ENCODE data around the gene TGFB2.

DNA sequence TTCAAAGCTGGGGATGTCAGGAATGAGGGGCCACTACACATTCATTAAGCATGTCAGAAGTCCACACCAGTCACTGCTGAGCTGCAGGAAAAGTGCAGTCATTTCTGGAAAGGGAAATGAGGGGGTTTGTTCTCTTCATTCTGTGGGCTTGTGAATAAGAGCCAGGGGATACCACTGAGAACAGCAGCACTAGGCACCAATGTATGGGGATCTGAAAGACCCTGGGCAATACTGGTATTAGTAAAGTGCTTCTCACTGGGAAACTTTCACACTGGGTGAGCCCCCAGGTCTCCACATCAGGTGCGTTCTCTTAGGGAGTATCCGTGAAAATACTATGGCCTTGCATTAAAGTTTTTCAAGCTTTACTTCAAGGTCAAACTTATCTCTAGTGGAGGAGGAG, 49.9 kb downstream of the TGFB2 start:
- TF ChIP-seq, protein P1, sequence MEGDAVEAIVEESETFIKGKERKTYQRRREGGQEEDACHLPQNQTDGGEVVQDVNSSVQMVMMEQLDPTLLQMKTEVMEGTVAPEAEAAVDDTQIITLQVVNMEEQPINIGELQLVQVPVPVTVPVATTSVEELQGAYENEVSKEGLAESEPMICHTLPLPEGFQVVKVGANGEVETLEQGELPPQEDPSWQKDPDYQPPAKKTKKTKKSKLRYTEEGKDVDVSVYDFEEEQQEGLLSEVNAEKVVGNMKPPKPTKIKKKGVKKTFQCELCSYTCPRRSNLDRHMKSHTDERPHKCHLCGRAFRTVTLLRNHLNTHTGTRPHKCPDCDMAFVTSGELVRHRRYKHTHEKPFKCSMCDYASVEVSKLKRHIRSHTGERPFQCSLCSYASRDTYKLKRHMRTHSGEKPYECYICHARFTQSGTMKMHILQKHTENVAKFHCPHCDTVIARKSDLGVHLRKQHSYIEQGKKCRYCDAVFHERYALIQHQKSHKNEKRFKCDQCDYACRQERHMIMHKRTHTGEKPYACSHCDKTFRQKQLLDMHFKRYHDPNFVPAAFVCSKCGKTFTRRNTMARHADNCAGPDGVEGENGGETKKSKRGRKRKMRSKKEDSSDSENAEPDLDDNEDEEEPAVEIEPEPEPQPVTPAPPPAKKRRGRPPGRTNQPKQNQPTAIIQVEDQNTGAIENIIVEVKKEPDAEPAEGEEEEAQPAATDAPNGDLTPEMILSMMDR (IDR thresholded peaks at IDR 0.05; ENCODE audit: low read depth, low read length) = no peak
- no peak for TF ChIP-seq EZH2phosphoT487 (IDR thresholded peaks at IDR 0.05; ENCODE audit: low read depth)
